Fibroblast of lung (primary cell): Measurements from ENCODE around the gene MYL10. TPM values are rescaled to one million over a fixed set of nuclear protein-coding genes. Genes with fewer than 3 reads are reported as not detected.
"Not testable (repeated sequence)": the region's sequence is repeated elsewhere in the genome, so short reads cannot be mapped to it uniquely, and the experiment has no call there.

Experiments used
- DNase-seq, 2 donors: peaks; one replicate each; pipeline versions ENCODE4 v3.0.0 to v3.0.0-alpha.2; 2010; ENCODE audit warnings: low read depth in 2 of 2
- H2AFZ ChIP-seq: 2 replicates; pipeline ENCODE4 v1.5.1; 2012; ENCODE audit warnings: low read length, control low read depth, inconsistent platforms
- H3K27ac ChIP-seq: 2 replicates; pipeline ENCODE4 v1.5.1; 2011; ENCODE audit warnings: low read length, control low read depth; ENCODE audit not compliant: insufficient read depth
- H3K27me3 ChIP-seq: 2 replicates; pipeline ENCODE4 v1.5.1; 2011; ENCODE audit warnings: mild to moderate bottlenecking, low read length; ENCODE audit not compliant: control insufficient read depth, insufficient read depth
- H3K36me3 ChIP-seq: 2 replicates; pipeline ENCODE4 v1.5.1; 2011; ENCODE audit warnings: low read length; ENCODE audit not compliant: control insufficient read depth, insufficient read depth
- H3K4me1 ChIP-seq: 2 replicates; pipeline ENCODE4 v1.5.1; 2011; ENCODE audit warnings: low read length; ENCODE audit not compliant: control insufficient read depth, insufficient read depth; ENCODE audit errors: extremely low read depth
- H3K4me2 ChIP-seq: 2 replicates; pipeline ENCODE4 v1.5.1; 2011; ENCODE audit warnings: low read length, control low read depth; ENCODE audit not compliant: insufficient read depth; ENCODE audit errors: extremely low read depth
- H3K4me3 ChIP-seq, 4 experiments: fragments of 200-600 bp in 1 of 4; sonication (generic) in 1 of 4; replicated peaks in 1 of 4; 2 replicates each; pipeline ENCODE4 v1.5.1; 2011 to 2016; ENCODE audit warnings: low read length in 4 of 4, low read depth in 3 of 4, mild to moderate bottlenecking in 3 of 4, control low read depth in 2 of 4, inconsistent platforms in 1 of 4, mixed read lengths in 1 of 4; ENCODE audit not compliant: insufficient read depth in 1 of 4; ENCODE audit errors: control extremely low read depth in 1 of 4
- H3K79me2 ChIP-seq: 2 replicates; pipeline ENCODE4 v1.5.1; 2012; ENCODE audit warnings: mild to moderate bottlenecking, low read length, inconsistent platforms; ENCODE audit not compliant: control insufficient read depth, insufficient read depth
- H3K9ac ChIP-seq: 2 replicates; pipeline ENCODE4 v1.5.1; 2011; ENCODE audit warnings: mild to moderate bottlenecking, low read length, control low read depth; ENCODE audit not compliant: insufficient read depth
- H3K9me3 ChIP-seq: 2 replicates; pipeline ENCODE4 v1.5.1; 2012; ENCODE audit warnings: low read depth, low read length; ENCODE audit not compliant: control insufficient read depth, insufficient read depth
- H4K20me1 ChIP-seq: 2 replicates; pipeline ENCODE4 v1.5.1; 2011; ENCODE audit warnings: low read length; ENCODE audit not compliant: control insufficient read depth, insufficient read depth; ENCODE audit errors: extremely low read depth
- CTCF ChIP-seq, 2 donors: IDR thresholded peaks in 1 of 2; conservative IDR thresholded peaks in 1 of 2; 1 replicate in 1 of 2; 2 replicates in 1 of 2; pipeline ENCODE4 v1.5.1; 2011 to 2012; ENCODE audit warnings: low read length in 2 of 2, control low read depth in 1 of 2, inconsistent platforms in 1 of 2, low read depth in 1 of 2, mild to moderate bottlenecking in 1 of 2
- EZH2 ChIP-seq: IDR thresholded peaks from 2 replicates; pipeline ENCODE4 v1.5.1; 2012; ENCODE audit warnings: low read length, control low read depth, mild to moderate bottlenecking; ENCODE audit errors: missing control alignments
- polyA plus RNA-seq, 2 donors: library from polyadenylated mRNA; depleted of rRNA in 1 of 2; stranded (reverse) in 1 of 2; unstranded in 1 of 2; fragments of >200 nt; gene quantifications; 2 replicates each; pipeline ENCODE4 v1.2.1, GENCODE V29; 2011 to 2012; ENCODE audit warnings: missing spikeins in 1 of 2
- total RNA-seq: library from RNA; depleted of rRNA; stranded (reverse); fragments of >200 nt; gene quantifications from 2 replicates; pipeline ENCODE4 v1.2.1, GENCODE V29; 2014

Gene MYL10
- total and polyA plus RNA-seq, 2 donors (not counting 1 experiment from before 2014, with no cell fraction given), result not detected

- no peak for TF ChIP-seq CTCF (conservative IDR thresholded peaks at IDR 0.05 in 1 of 2, IDR thresholded peaks at IDR 0.05 in 1 of 2; ENCODE audit: low read depth in 1 of 2, low read length in 2 of 2)
- TF ChIP-seq EZH2, result no peak
- no peak for DNase-seq
- Histone ChIP-seq H3K4me2 (no peak overlapping the region), H3K36me3 (no peaks in the 10 kb centered on the region), H3K9me3 (no peaks in the 10 kb centered on the region), H3K27ac (no peak overlapping the region), H3K4me1 (no peaks in the 10 kb centered on the region), H3K27me3 (peaks cover 3% of the 10 kb centered on the region), H2AFZ (no peak overlapping the region), H4K20me1 (no peaks in the 10 kb centered on the region), H3K9ac (no peak overlapping the region), H3K79me2 (no peaks in the 10 kb centered on the region), H3K4me3 (no peak overlapping the region)
Observed at GRCh38 chr7:101605611-101606497, 23.2 kb downstream of the MYL10 start.

- not testable (repeated sequence) for H3K36me3 ChIP-seq, H4K20me1 ChIP-seq, H3K27ac ChIP-seq, H3K79me2 ChIP-seq, H3K9ac ChIP-seq, H3K4me1 ChIP-seq, DNase-seq, H3K9me3 ChIP-seq, H3K4me3 ChIP-seq, H3K27me3 ChIP-seq, H3K4me2 ChIP-seq, H2AFZ ChIP-seq
Observed at GRCh38 chr7:101604934-101605332, 24.2 kb downstream of the MYL10 start.

- no peak overlapping the region for H3K27ac ChIP-seq
- no peak overlapping the region for H3K4me3 ChIP-seq
- no peak for TF ChIP-seq EZH2
- TF ChIP-seq CTCF (conservative IDR thresholded peaks at IDR 0.05 in 1 of 2, IDR thresholded peaks at IDR 0.05 in 1 of 2; ENCODE audit: low read depth in 1 of 2, low read length in 2 of 2), result no peak
- peaks cover 3% of the 10 kb centered on the region for H3K27me3 ChIP-seq
- no peaks in the 10 kb centered on the region for H3K36me3 ChIP-seq
- H3K9me3 ChIP-seq, result no peaks in the 10 kb centered on the region
- no peak overlapping the region for H2AFZ ChIP-seq
- no peaks in the 10 kb centered on the region for H3K4me1 ChIP-seq
- no peak overlapping the region for H3K9ac ChIP-seq
- DNase-seq, result no peak
- no peaks in the 10 kb centered on the region for H4K20me1 ChIP-seq
- H3K4me2 ChIP-seq, result no peak overlapping the region
- no peaks in the 10 kb centered on the region for H3K79me2 ChIP-seq
Observed at GRCh38 chr7:101604331-101604933, 24.7 kb downstream of the MYL10 start.
